Uterus (tissue), 2 donors: ENCODE data around the gene SSH2.

Experiments used
- CTCF ChIP-seq, 4 experiments: fragments of 200-600 bp in 2 of 4; fragments of 450-650 bp in 2 of 4; sonication (generic) in 2 of 4; IDR thresholded peaks; one replicate each; pipeline ENCODE4 v1.5.1; 2016 to 2019; ENCODE audit warnings: antibody characterized with exemption in 4 of 4, mild to moderate bottlenecking in 2 of 4, moderate library complexity in 1 of 4
- POLR2A ChIP-seq, 2 donors: fragments of 450-650 bp; IDR thresholded peaks; one replicate each; pipeline ENCODE4 v1.6.1; 2016; ENCODE audit warnings: antibody characterized with exemption in 2 of 2, mild to moderate bottlenecking in 1 of 2, moderate library complexity in 1 of 2

- TF ChIP-seq CTCF (IDR thresholded peaks at IDR 0.05) = no peak
- no peak for TF ChIP-seq POLR2A (IDR thresholded peaks at IDR 0.05)
These were observed 242.4 kb downstream of the SSH2 start for GRCh38 chr17:29687596-29687995.
